CD14-positive monocyte (primary cell): ENCODE results near the gene REN. TPM values are rescaled to one million over a fixed set of nuclear protein-coding genes. Genes with fewer than 3 reads are reported as not detected.

ENCODE experiments used
- DNase-seq, 3 donors: peaks; one replicate each; pipeline ENCODE4 v3.0.0-alpha.2; 2011 to 2022
- H2AFZ ChIP-seq: 2 replicates; pipeline ENCODE4 v1.6.0; 2012; ENCODE audit warnings: mild to moderate bottlenecking, low read depth, low read length, inconsistent platforms; ENCODE audit not compliant: insufficient read depth, poor library complexity, severe bottlenecking
- H3K27ac ChIP-seq, 2 donors: 1 replicate in 1 of 2; 2 replicates in 1 of 2; pipeline ENCODE4 v1.5.1; 2012 to 2013; ENCODE audit warnings: low read length in 2 of 2, control low read depth in 1 of 2, inconsistent platforms in 1 of 2, low read depth in 1 of 2, mild to moderate bottlenecking in 1 of 2
- H3K27me3 ChIP-seq, 2 donors: one replicate each; pipeline versions ENCODE4 v1.6.0 to v1.6.1; 2011 to 2013; ENCODE audit warnings: low read length in 2 of 2; ENCODE audit not compliant: control insufficient read depth in 2 of 2, insufficient read depth in 2 of 2
- H3K36me3 ChIP-seq, 2 donors: replicated peaks in 1 of 2; 1 replicate in 1 of 2; 2 replicates in 1 of 2; pipeline versions ENCODE4 v1.5.1 to v1.6.1; 2012 to 2013; ENCODE audit warnings: low read length in 2 of 2, control low read depth in 1 of 2, inconsistent platforms in 1 of 2, mild to moderate bottlenecking in 1 of 2; ENCODE audit not compliant: insufficient read depth in 2 of 2, control insufficient read depth in 1 of 2
- H3K4me1 ChIP-seq, 2 donors: 1 replicate in 1 of 2; 2 replicates in 1 of 2; pipeline versions ENCODE4 v1.5.1 to v1.6.1; 2012 to 2013; ENCODE audit warnings: low read length in 2 of 2, control low read depth in 1 of 2, inconsistent platforms in 1 of 2, mild to moderate bottlenecking in 1 of 2, moderate library complexity in 1 of 2; ENCODE audit not compliant: insufficient read depth in 2 of 2, control insufficient read depth in 1 of 2
- H3K4me2 ChIP-seq: replicated peaks from 2 replicates; pipeline ENCODE3; 2012; ENCODE audit warnings: low read length, moderate library complexity, mild to moderate bottlenecking; ENCODE audit not compliant: poor library complexity, severe bottlenecking; ENCODE audit errors: extremely low read depth
- H3K4me3 ChIP-seq, 3 experiments: fragments of 200-600 bp in 1 of 3; sonication (generic) in 1 of 3; replicated peaks in 1 of 3; 1 replicate in 2 of 3; 2 replicates in 1 of 3; pipeline ENCODE4 v1.5.1; 2011 to 2013; ENCODE audit warnings: low read length in 3 of 3, mild to moderate bottlenecking in 3 of 3, control low read depth in 2 of 3, low read depth in 2 of 3, inconsistent platforms in 1 of 3, moderate library complexity in 1 of 3
- H3K79me2 ChIP-seq: 2 replicates; pipeline ENCODE4 v1.6.0; 2012; ENCODE audit warnings: mild to moderate bottlenecking, control low read depth, inconsistent platforms, low read length, moderate library complexity; ENCODE audit not compliant: insufficient read depth
- H3K9ac ChIP-seq: 2 replicates; pipeline ENCODE4 v1.6.0; 2017; ENCODE audit warnings: low read length, mild to moderate bottlenecking; ENCODE audit not compliant: insufficient read depth, poor library complexity, severe bottlenecking
- H3K9me3 ChIP-seq, 2 donors: replicated peaks in 1 of 2; 1 replicate in 1 of 2; 2 replicates in 1 of 2; pipeline versions ENCODE4 v1.5.1 to v1.6.1; 2012 to 2013; ENCODE audit warnings: low read length in 2 of 2, control low read depth in 1 of 2; ENCODE audit not compliant: control insufficient read depth in 1 of 2, insufficient read depth in 1 of 2
- H4K20me1 ChIP-seq: 2 replicates; pipeline ENCODE4 v1.6.0; 2012; ENCODE audit warnings: mild to moderate bottlenecking, low read length, control low read depth, moderate library complexity; ENCODE audit not compliant: insufficient read depth
- H3K27ac Mint-ChIP-seq, 7 donors: one replicate each; pipeline ENCODE4 v1.8.0; 2020; ENCODE audit warnings: mild to moderate bottlenecking in 7 of 7, mixed read lengths in 7 of 7, moderate library complexity in 6 of 7, inconsistent platforms in 2 of 7
- H3K27me3 Mint-ChIP-seq, 3 donors: one replicate each; pipeline ENCODE4 v1.8.0; 2021 to 2022; ENCODE audit warnings: low read depth in 3 of 3, mild to moderate bottlenecking in 3 of 3, mixed read lengths in 3 of 3, moderate library complexity in 3 of 3, inconsistent platforms in 1 of 3
- H3K36me3 Mint-ChIP-seq, 2 donors: one replicate each; pipeline ENCODE4 v1.8.0; 2020; ENCODE audit warnings: mixed read lengths in 2 of 2, inconsistent platforms in 1 of 2, mild to moderate bottlenecking in 1 of 2
- H3K4me1 Mint-ChIP-seq: one replicate; pipeline ENCODE4 v1.8.0; 2020; ENCODE audit warnings: mild to moderate bottlenecking, mixed read lengths
- H3K4me3 Mint-ChIP-seq, 2 donors: one replicate each; pipeline ENCODE4 v1.8.0; 2020; ENCODE audit warnings: mild to moderate bottlenecking in 2 of 2, mixed read lengths in 2 of 2, moderate library complexity in 1 of 2
- H3K9me3 Mint-ChIP-seq, 7 donors: one replicate each; pipeline ENCODE4 v1.8.0; 2020 to 2022; ENCODE audit warnings: mixed read lengths in 7 of 7, mild to moderate bottlenecking in 6 of 7, moderate library complexity in 6 of 7, inconsistent platforms in 2 of 7
- WGBS: methylation state at CpG from one replicate; pipeline ENCODE4 v1.1.5; 2013; ENCODE audit warnings: missing lambda C conversion rate; ENCODE audit not compliant: insufficient coverage; 5-methylcytosine and 5-hydroxymethylcytosine counted together
- intact Hi-C, 2 donors: fragments of 100-400 bp; cut with micrococcal nuclease; formaldehyde crosslinking; loops; one replicate each; pipeline versions ENCODE4 v1.15.0 to v1.15.1; 2023
- polyA plus RNA-seq, 3 donors: library from polyadenylated mRNA; depleted of rRNA in 1 of 3; unstranded in 2 of 3; stranded (reverse) in 1 of 3; fragments of 300-500 nt in 2 of 3; fragments of >200 nt in 1 of 3; fragmentation: Illumina TruSeq in 2 of 3; gene quantifications; 1 replicate in 2 of 3; 2 replicates in 1 of 3; pipeline ENCODE4 v1.2.3, GENCODE V29; 2012 to 2021
- TF ChIP-seq, protein P1 (sequence below): fragments of 200-600 bp; IDR thresholded peaks from one replicate; pipeline ENCODE4 v1.8.0; 2022; ENCODE audit warnings: antibody characterized with exemption, mild to moderate bottlenecking

The REN gene
- polyA plus RNA-seq, 3 donors: not detected

DNA sequence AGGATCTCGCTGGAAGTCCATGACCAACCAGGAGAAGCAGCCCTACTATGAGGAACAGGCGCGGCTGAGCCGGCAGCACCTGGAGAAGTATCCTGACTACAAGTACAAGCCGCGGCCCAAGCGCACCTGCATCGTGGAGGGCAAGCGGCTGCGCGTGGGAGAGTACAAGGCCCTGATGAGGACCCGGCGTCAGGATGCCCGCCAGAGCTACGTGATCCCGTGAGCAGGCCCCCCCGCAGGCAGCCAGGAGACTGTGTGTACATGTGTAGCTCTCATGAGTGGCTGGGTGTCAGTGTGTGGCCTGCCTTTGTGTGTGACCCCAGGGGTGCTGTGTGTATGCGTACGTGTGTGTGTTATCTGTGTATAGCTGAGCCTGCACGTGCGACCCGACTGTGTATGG, 41.5 kb downstream of the REN start:
- H3K36me3 Mint-ChIP-seq: no peaks in the 10 kb centered on the region
- Histone ChIP-seq H3K9ac (no peak overlapping the region), H3K36me3 (no peaks in the 10 kb centered on the region), H3K4me3 (no peak overlapping the region), H3K9me3 (no peaks in the 10 kb centered on the region), H2AFZ (no peak overlapping the region), H3K4me1 (peaks cover 7 to 8% of the 10 kb centered on the region in 2 donors), H3K4me2 (no peak overlapping the region), H3K27me3 (no peaks in the 10 kb centered on the region), H3K79me2 (no peaks in the 10 kb centered on the region), H3K27ac (no peak overlapping the region), H4K20me1 (no peaks in the 10 kb centered on the region)
- H3K27me3 Mint-ChIP-seq: peaks cover 2 to 11% (median 7%) of the 10 kb centered on the region in 3 donors
- H3K4me3 Mint-ChIP-seq: no peak overlapping the region
- 92% methylated on average over 22 of the region's 22 CpGs for WGBS
- no peak overlapping the region for H3K27ac Mint-ChIP-seq
- intact Hi-C loops: loop anchor here in 1 of 2 donors (5.0 kb wide), 1 partner anchor 262 kb away; the partner anchor contains the start of gene SNRPE
- H3K9me3 Mint-ChIP-seq: no peaks in the 10 kb centered on the region
- TF ChIP-seq, protein P1, sequence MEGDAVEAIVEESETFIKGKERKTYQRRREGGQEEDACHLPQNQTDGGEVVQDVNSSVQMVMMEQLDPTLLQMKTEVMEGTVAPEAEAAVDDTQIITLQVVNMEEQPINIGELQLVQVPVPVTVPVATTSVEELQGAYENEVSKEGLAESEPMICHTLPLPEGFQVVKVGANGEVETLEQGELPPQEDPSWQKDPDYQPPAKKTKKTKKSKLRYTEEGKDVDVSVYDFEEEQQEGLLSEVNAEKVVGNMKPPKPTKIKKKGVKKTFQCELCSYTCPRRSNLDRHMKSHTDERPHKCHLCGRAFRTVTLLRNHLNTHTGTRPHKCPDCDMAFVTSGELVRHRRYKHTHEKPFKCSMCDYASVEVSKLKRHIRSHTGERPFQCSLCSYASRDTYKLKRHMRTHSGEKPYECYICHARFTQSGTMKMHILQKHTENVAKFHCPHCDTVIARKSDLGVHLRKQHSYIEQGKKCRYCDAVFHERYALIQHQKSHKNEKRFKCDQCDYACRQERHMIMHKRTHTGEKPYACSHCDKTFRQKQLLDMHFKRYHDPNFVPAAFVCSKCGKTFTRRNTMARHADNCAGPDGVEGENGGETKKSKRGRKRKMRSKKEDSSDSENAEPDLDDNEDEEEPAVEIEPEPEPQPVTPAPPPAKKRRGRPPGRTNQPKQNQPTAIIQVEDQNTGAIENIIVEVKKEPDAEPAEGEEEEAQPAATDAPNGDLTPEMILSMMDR: no peak
- H3K4me1 Mint-ChIP-seq: peaks cover 8% of the 10 kb centered on the region
- no peak for DNase-seq

DNA sequence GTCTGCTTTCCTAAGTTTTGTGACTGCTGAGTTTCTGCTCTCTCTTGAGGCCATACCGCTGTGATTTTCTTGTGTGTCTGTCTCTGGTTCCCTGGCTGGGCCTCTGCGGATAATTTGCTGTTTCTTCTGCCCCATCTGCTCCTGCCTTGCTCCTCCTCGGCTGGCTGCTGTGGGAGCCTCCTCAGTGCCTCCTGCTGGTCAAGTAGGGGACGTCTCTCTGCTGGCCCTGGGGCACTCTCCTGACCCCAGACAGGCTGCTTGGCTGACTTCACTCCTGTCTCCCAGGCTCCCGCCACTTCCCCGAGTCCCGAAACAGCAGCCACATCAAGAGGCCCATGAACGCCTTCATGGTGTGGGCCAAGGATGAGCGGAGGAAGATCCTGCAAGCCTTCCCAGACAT, 42.8 kb downstream of the REN start:
- no peak overlapping the region for H3K4me3 ChIP-seq
- H3K9ac ChIP-seq: no peak overlapping the region
- H3K4me1 Mint-ChIP-seq: no peaks in the 10 kb centered on the region
- no peaks in the 10 kb centered on the region for H3K36me3 ChIP-seq
- H3K4me2 ChIP-seq: no peak overlapping the region
- intact Hi-C loops: no loop called here
- DNase-seq: no peak
- H3K27ac ChIP-seq: no peak overlapping the region
- TF ChIP-seq, protein P1: no peak
- no peaks in the 10 kb centered on the region for H3K4me1 ChIP-seq
- no peaks in the 10 kb centered on the region for H3K9me3 ChIP-seq
- H4K20me1 ChIP-seq: no peaks in the 10 kb centered on the region
- no peaks in the 10 kb centered on the region for H3K27me3 ChIP-seq
- no peaks in the 10 kb centered on the region for H3K79me2 ChIP-seq
- no peak overlapping the region for H3K4me3 Mint-ChIP-seq
- H3K27ac Mint-ChIP-seq: peak overlapping the region in 1 of 7 donors; percentile 1
- no peaks in the 10 kb centered on the region for H3K36me3 Mint-ChIP-seq
- no peak overlapping the region for H2AFZ ChIP-seq
- 81% methylated on average over 9 of the region's 9 CpGs for WGBS
- peaks cover 3 to 11% (median 7%) of the 10 kb centered on the region in 3 donors for H3K27me3 Mint-ChIP-seq
- H3K9me3 Mint-ChIP-seq: no peaks in the 10 kb centered on the region
